OCI-LY3 (cell line): ENCODE measurements around the gene FMNL2.

Source experiments
- H2AFZ ChIP-seq: fragments of 200-600, 300-600 bp; shearing (Covaris generic); 2 replicates; pipeline ENCODE4 v1.6.0; 2014; ENCODE audit warnings: antibody characterized with exemption, low read depth, low read length
- H3K27ac ChIP-seq: fragments of 200-600, 300-600 bp; sonication (generic); 2 replicates; pipeline ENCODE4 v1.5.1; 2014; ENCODE audit warnings: mild to moderate bottlenecking, low read length, moderate library complexity, mixed read lengths
- H3K27me3 ChIP-seq: fragments of 200-600, 300-600 bp; sonication (generic); 2 replicates; pipeline ENCODE4 v1.6.1; 2014; ENCODE audit warnings: low read depth, low read length, mixed read lengths
- H3K36me3 ChIP-seq: fragments of 200-600, 300-600 bp; sonication (generic); replicated peaks from 2 replicates; pipeline ENCODE3; 2014; ENCODE audit warnings: low read depth, low read length, mixed read lengths
- H3K4me1 ChIP-seq: fragments of 300-600, 200-600 bp; sonication (generic); 2 replicates; pipeline ENCODE4 v1.6.1; 2014; ENCODE audit warnings: low read length, mixed read lengths
- H3K4me2 ChIP-seq: fragments of 200-600, 300-600 bp; sonication (generic); 2 replicates; pipeline ENCODE4 v1.6.1; 2014; ENCODE audit warnings: low read length, mixed read lengths
- H3K4me3 ChIP-seq: fragments of 300-600, 200-600 bp; sonication (generic); 2 replicates; pipeline ENCODE4 v1.5.1; 2014; ENCODE audit warnings: antibody characterized with exemption, mild to moderate bottlenecking, low read length, moderate library complexity
- H3K79me2 ChIP-seq: fragments of 300-600, 200-600 bp; shearing (Covaris generic); 2 replicates; pipeline ENCODE4 v1.6.1; 2014; ENCODE audit warnings: mild to moderate bottlenecking, low read length, mixed read lengths
- H3K9ac ChIP-seq: fragments of 300-600, 200-600 bp; shearing (Covaris generic); 2 replicates; pipeline ENCODE4 v1.6.0; 2014; ENCODE audit warnings: mild to moderate bottlenecking, low read length, moderate library complexity
- H3K9me3 ChIP-seq: fragments of 200-600, 300-600 bp; shearing (Covaris generic); 2 replicates; pipeline ENCODE4 v1.6.1; 2014; ENCODE audit warnings: low read length, mixed read lengths; ENCODE audit not compliant: insufficient read depth
- H4K20me1 ChIP-seq: fragments of 200-600, 300-600 bp; sonication (generic); 2 replicates; pipeline ENCODE4 v1.6.1; 2016; ENCODE audit warnings: low read length, mixed read lengths; ENCODE audit not compliant: insufficient read depth
- EZH2phosphoT487 ChIP-seq: fragments of 200-600 bp; shearing (Covaris generic); IDR thresholded peaks from 2 replicates; pipeline ENCODE4 v1.6.1; 2018; ENCODE audit warnings: antibody characterized with exemption, mixed run types, low read depth
- TF ChIP-seq, protein P1 (sequence below): fragments of 200-600, 300-600 bp; sonication (generic); IDR thresholded peaks from 2 replicates; pipeline ENCODE4 v1.5.1; 2014; ENCODE audit warnings: antibody characterized with exemption, low read length, low read depth

Gene FMNL2

DNA sequence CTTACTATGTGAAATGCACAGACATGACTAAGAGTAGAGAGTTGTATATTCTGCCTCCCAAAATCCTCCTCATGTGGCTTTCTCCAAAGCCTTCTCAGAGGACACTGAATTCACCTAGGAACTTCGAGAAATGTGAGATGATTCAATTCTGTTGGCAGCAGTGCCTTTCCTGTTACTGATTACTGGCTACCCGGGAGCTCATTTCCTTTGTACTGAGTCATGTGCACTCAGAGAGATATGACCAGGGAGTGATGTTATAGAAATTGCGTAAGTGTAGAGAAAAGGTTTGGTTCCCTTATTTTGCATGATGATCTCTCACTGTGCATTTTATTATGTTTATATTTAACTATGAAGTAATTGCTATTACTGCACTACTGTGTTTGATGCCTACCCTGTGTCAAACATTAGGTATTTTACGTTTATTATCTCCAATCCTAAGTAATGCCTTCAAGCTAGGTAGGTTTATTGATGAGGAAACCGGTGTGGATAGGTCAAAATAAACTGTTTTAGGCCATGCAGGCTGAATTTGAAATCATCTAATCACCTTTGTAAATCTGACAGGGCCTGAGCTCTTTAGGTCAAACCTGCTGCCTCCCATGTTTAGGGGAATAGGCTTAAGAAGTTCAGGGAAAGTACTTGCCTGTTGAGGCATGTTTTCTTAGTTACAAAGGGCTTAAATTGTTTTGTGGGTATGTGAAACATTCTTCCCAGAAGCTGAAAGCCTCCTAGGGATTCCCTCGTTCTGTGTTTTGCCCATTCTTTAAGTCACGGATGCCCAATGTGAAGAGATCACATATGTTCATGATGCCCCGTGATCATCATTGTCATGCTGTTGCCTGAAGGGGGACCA lies 86.8 kb downstream of the FMNL2 start:
- TF ChIP-seq EZH2phosphoT487, result no peak
- TF ChIP-seq, protein P1, sequence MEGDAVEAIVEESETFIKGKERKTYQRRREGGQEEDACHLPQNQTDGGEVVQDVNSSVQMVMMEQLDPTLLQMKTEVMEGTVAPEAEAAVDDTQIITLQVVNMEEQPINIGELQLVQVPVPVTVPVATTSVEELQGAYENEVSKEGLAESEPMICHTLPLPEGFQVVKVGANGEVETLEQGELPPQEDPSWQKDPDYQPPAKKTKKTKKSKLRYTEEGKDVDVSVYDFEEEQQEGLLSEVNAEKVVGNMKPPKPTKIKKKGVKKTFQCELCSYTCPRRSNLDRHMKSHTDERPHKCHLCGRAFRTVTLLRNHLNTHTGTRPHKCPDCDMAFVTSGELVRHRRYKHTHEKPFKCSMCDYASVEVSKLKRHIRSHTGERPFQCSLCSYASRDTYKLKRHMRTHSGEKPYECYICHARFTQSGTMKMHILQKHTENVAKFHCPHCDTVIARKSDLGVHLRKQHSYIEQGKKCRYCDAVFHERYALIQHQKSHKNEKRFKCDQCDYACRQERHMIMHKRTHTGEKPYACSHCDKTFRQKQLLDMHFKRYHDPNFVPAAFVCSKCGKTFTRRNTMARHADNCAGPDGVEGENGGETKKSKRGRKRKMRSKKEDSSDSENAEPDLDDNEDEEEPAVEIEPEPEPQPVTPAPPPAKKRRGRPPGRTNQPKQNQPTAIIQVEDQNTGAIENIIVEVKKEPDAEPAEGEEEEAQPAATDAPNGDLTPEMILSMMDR, result no peak
- no peak overlapping the region for H3K9ac ChIP-seq
- H2AFZ ChIP-seq, result no peak overlapping the region
- H3K36me3 ChIP-seq, result no peaks in the 10 kb centered on the region
- H3K79me2 ChIP-seq, result no peaks in the 10 kb centered on the region
- peaks cover 40% of the 10 kb centered on the region for H3K4me1 ChIP-seq
- H3K27ac ChIP-seq, result no peak overlapping the region
- H3K4me3 ChIP-seq, result peak overlapping the region; percentile 63
- H3K4me2 ChIP-seq, result peak overlapping the region; percentile 74
- H3K27me3 ChIP-seq, result no peaks in the 10 kb centered on the region
- no peaks in the 10 kb centered on the region for H4K20me1 ChIP-seq
- no peaks in the 10 kb centered on the region for H3K9me3 ChIP-seq

DNA sequence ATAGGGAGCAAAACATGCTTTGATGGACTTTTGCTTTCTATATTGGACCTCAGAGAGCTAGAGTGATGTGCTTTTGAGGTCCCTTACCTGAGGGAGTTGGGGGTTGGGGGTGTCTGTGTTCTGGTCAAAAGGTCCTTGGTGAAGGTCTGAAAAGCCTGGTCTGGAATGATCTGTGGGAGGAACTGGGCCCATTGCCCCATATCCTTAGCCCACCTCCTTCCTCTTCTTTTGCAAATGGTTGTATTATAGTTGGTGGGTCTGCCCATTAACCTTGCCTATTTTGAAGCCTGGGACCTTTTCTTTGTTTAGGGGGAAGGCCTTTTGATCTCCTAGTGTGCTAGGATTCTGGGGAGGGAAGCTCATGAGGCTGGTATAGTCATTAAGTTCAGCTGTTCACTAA lies 88.7 kb downstream of the FMNL2 start:
- TF ChIP-seq EZH2phosphoT487, result no peak
- TF ChIP-seq, protein P1, result no peak
- Histone ChIP-seq H3K4me3 (no peak overlapping the region), H3K27me3 (no peaks in the 10 kb centered on the region), H2AFZ (no peak overlapping the region), H3K4me2 (no peak overlapping the region), H4K20me1 (no peaks in the 10 kb centered on the region), H3K27ac (no peak overlapping the region), H3K4me1 (peaks cover 34% of the 10 kb centered on the region), H3K9me3 (no peaks in the 10 kb centered on the region), H3K9ac (no peak overlapping the region), H3K36me3 (no peaks in the 10 kb centered on the region), H3K79me2 (no peaks in the 10 kb centered on the region)

DNA sequence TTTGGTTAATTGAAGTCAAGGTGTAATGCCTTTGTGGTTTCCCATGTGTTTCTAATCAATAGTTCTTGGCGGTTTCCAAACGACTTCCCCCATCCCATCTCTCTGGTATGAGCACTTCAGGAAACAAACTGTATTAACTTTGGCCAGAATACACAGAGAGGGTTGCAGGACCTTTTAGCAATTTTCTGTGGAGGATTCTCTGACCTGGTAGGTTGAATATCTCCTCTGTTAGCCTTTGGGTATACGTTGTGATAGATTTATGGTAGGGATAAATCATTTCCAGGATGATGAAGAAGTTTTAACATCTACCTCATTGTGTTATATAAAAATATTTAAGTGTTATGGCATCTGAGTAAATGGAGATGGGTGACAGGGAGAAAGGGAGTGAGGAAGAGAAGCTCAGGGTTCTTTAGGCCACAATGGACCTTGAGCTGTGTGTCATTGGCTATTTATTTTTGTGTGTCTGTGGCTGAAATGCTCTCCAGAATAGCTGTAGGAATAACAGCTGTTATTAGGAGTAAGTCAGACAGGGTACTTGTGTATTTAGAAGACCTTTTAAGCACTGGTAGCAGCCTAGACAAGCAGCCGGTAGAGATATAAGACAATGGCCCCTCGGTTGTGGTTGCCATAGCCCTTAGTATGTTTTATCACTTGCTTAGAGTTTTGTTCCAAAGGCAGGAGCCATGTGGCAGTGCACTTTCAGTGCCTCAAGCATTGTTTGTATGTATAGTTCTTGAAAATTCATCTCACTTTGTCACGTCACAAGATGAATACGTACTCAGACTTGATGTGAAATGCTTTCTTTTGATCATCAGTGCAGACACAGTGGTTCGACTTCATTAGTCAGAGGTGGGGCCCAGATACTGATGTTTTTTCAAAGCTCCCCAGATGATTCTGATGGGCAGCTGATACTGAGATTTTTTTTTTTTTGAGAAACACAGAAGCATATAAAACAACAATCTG lies 91.1 kb downstream of the FMNL2 start:
- no peaks in the 10 kb centered on the region for H3K79me2 ChIP-seq
- no peak overlapping the region for H3K4me3 ChIP-seq
- no peak overlapping the region for H3K27ac ChIP-seq
- H4K20me1 ChIP-seq, result no peaks in the 10 kb centered on the region
- H2AFZ ChIP-seq, result no peak overlapping the region
- H3K27me3 ChIP-seq, result no peaks in the 10 kb centered on the region
- H3K4me1 ChIP-seq, result peaks cover 12% of the 10 kb centered on the region
- H3K9ac ChIP-seq, result no peak overlapping the region
- H3K9me3 ChIP-seq, result no peaks in the 10 kb centered on the region
- H3K4me2 ChIP-seq, result no peak overlapping the region
- TF ChIP-seq, protein P1, result no peak
- no peak for TF ChIP-seq EZH2phosphoT487
- no peaks in the 10 kb centered on the region for H3K36me3 ChIP-seq

DNA sequence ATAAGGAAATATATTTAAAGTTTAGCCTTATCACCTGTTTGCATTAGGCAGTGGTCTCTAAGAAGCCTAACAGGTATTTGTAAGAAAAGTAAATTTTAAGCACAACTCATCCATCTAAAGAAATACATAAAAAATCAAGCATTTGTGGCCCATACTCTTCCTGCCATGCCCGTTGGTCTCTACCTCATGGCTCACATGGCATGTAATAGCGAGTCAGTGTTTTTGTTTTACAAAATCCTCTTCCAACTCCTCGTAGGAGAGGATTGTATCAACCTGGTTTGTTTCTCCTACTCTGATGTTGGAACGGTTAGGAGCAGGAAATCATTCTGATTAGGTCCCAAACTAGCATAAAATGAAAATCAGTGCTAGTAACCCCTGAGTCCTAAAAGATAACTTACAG lies 91.8 kb downstream of the FMNL2 start:
- Histone ChIP-seq H4K20me1 (no peaks in the 10 kb centered on the region), H3K9ac (no peak overlapping the region), H2AFZ (no peak overlapping the region), H3K27me3 (no peaks in the 10 kb centered on the region), H3K4me3 (no peak overlapping the region), H3K79me2 (no peaks in the 10 kb centered on the region), H3K27ac (no peak overlapping the region), H3K36me3 (no peaks in the 10 kb centered on the region), H3K9me3 (no peaks in the 10 kb centered on the region), H3K4me1 (peaks cover 4% of the 10 kb centered on the region), H3K4me2 (no peak overlapping the region)
- TF ChIP-seq, protein P1, result no peak
- no peak for TF ChIP-seq EZH2phosphoT487
